Measurements from ENCODE around the gene ITGA3. TPM values are rescaled to one million over a fixed set of nuclear protein-coding genes. Genes with fewer than 3 reads are reported as not detected.
A peak's percentile ranks its signal among the peaks of the same experiment; 100 is the strongest.
"Not testable (repeated sequence)": the region's sequence is repeated elsewhere in the genome, so short reads cannot be mapped to it uniquely, and the experiment has no call there.

The ITGA3 gene
- total RNA-seq, 4 donors from 2014 or later, result 14.3 to 73.1 (median 33.4) TPM

- peaks cover 11 to 43% of the 10 kb centered on the region in 2 donors for H3K4me1 ChIP-seq
Measured at GRCh38 chr17:50059256-50059655, 3.3 kb downstream of the ITGA3 start.

GRCh38 chr17:50059759-50060273 lies 3.9 kb downstream of the ITGA3 start:
- TF ChIP-seq CTCF (IDR thresholded peaks at IDR 0.05), result no peak
- TF ChIP-seq POLR2A (IDR thresholded peaks at IDR 0.05), result no peak
- no peaks in the 10 kb centered on the region for H3K27me3 ChIP-seq
- no peak overlapping the region for H3K4me3 ChIP-seq
- H3K36me3 ChIP-seq, result no peaks in the 10 kb centered on the region
- peak in 1 of 2 donors; percentile 47 for DNase-seq
- peak overlapping the region; percentile 91 to 92 for H3K27ac ChIP-seq
- intact Hi-C loops (cut with DNase I; ENCODE audit: low total_unique reads), result no loop called here
- no peaks in the 10 kb centered on the region for H3K9me3 ChIP-seq
- H3K4me1 ChIP-seq, result peaks cover 17 to 47% of the 10 kb centered on the region in 2 donors

More at GRCh38 chr17:50059256-50059655, 3.3 kb downstream of the ITGA3 start:
- no peaks in the 10 kb centered on the region for H3K36me3 ChIP-seq
- no peaks in the 10 kb centered on the region for H3K9me3 ChIP-seq
- H3K27me3 ChIP-seq, result no peaks in the 10 kb centered on the region
- intact Hi-C loops (cut with DNase I; ENCODE audit: low total_unique reads), result no loop called here
- H3K27ac ChIP-seq, result peak overlapping the region; percentile 91 to 92
- no peak overlapping the region for H3K4me3 ChIP-seq
- no peak for DNase-seq
- no peak for TF ChIP-seq POLR2A (IDR thresholded peaks at IDR 0.05)

GRCh38 chr17:50060951-50061712 lies 5.2 kb downstream of the ITGA3 start:
- H3K27ac ChIP-seq, result peak overlapping the region; percentile 91 to 92
- no peaks in the 10 kb centered on the region for H3K27me3 ChIP-seq
- H3K9me3 ChIP-seq, result no peaks in the 10 kb centered on the region
- H3K4me3 ChIP-seq, result no peak overlapping the region
- DNase-seq, result peak; percentile 91 to 93
- TF ChIP-seq POLR2A (IDR thresholded peaks at IDR 0.05) (no peak), CTCF (IDR thresholded peaks at IDR 0.05) (no peak)
- no peaks in the 10 kb centered on the region for H3K36me3 ChIP-seq
- intact Hi-C loops (cut with DNase I; ENCODE audit: low total_unique reads), result no loop called here
- H3K4me1 ChIP-seq, result peaks cover 19 to 47% of the 10 kb centered on the region in 2 donors

- H3K9me3 ChIP-seq; H3K4me3 ChIP-seq; H3K27me3 ChIP-seq; H3K36me3 ChIP-seq; DNase-seq; intact Hi-C loops (cut with DNase I; ENCODE audit: low total_unique reads): not testable (repeated sequence)
- H3K27ac ChIP-seq, result peak overlapping the region; percentile 91 to 92
- H3K4me1 ChIP-seq, result peaks cover 19 to 47% of the 10 kb centered on the region in 2 donors
Measured at GRCh38 chr17:50061713-50062045, 5.8 kb downstream of the ITGA3 start.

DNA sequence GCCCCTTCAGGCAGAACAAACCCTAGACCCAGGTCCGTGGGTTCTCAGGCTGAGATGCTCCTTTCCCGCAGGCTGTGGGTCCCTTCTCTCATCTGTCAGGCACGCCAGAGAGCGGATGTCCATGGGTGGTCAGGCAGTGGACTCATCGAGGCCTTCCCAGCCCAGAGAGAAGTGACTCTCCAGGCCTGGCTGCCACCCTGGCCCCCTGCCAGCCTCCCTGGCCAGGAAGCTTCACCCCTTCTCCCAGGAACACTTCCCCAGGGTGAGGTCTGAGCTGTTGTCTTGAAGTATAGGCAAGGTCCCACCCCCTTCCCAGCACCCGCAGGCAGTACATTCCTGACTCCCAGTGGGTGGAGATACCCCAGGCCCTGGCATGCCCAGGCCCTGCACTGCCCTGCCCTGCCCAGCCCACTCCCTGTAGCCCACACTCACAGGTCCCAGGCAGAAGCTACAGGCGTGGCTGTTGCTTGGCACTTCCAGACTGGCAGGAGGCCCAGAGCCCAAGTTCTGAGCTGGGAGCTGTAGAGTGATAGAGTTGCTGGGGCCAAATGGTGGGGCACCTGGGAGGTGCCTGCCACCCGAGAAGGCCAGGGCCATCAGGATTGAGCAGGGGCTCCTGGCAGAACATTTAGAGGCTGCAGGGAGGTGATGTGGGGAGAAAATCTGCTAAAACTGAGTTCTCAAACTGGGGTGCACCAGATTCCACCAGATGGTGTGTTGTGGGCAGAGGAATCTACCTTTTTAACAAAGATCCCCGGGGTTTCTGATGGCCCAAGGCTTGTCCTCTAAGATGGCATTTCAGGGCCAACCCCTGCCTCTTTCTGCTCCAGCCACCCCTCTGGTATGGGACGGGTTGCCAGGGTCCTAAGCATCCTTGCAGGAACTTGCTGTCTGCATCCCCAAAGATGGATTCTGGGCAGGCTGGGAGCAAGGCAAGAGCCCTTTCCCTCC lies 6.7 kb downstream of the ITGA3 start:
- Histone ChIP-seq H3K27me3 (no peaks in the 10 kb centered on the region), H3K36me3 (no peaks in the 10 kb centered on the region), H3K27ac (peak overlapping the region; percentile 91 to 92), H3K4me3 (no peak overlapping the region), H3K4me1 (peaks cover 19 to 47% of the 10 kb centered on the region in 2 donors), H3K9me3 (no peaks in the 10 kb centered on the region)
- TF ChIP-seq CTCF (IDR thresholded peaks at IDR 0.05) (no peak), POLR2A (IDR thresholded peaks at IDR 0.05) (no peak)
- intact Hi-C loops (cut with DNase I; ENCODE audit: low total_unique reads), result no loop called here
- DNase-seq, result peak; percentile 57 to 59
